ENCODE results near the gene BID. TPM values are rescaled to one million over a fixed set of nuclear protein-coding genes. Genes with fewer than 3 reads are reported as not detected.
A peak's percentile ranks its signal among the peaks of the same experiment; 100 is the strongest.

BID gene
- total and polyA plus RNA-seq, 2 of the 4 experiments (the other 2 are of a cell fraction), result 69.5 to 240 TPM

GRCh38 chr22:17726006-17726927 is 48.0 kb downstream of the BID start:
- peak overlapping the region; percentile 36 for H3K9ac ChIP-seq (ENCODE audit: low read depth, low read length)
- 95% methylated on average over 7 of the region's 13 CpGs; no CpG with 5 or more reads in 1 of the 2 experiments for WGBS, 2 experiments (ENCODE audit: extremely low coverage in 2 of 2, insufficient read length in 1 of 2)
- DNase-seq, result peak; percentile 72
- no peak for TF ChIP-seq RCOR1 (IDR thresholded peaks at IDR 0.05; ENCODE audit: insufficient replicate concordance, low read length)
- no peak for TF ChIP-seq CHD1 (IDR thresholded peaks at IDR 0.05; ENCODE audit: low read depth, low read length)
- TF ChIP-seq CTCF (conservative IDR thresholded peaks at IDR 0.05; ENCODE audit: low read depth, low read length), result no peak
- TF ChIP-seq SMC3 (IDR thresholded peaks at IDR 0.05; ENCODE audit: low read depth, low read length), result no peak
- TF ChIP-seq FOS (IDR thresholded peaks at IDR 0.05; ENCODE audit: low read depth, low read length), result no peak
- TF ChIP-seq RFX5 (IDR thresholded peaks at IDR 0.05; ENCODE audit: low read depth, low read length), result no peak
- no peak for TF ChIP-seq MAFK (IDR thresholded peaks at IDR 0.05; ENCODE audit: low read depth, low read length)
- no peak for TF ChIP-seq MXI1 (IDR thresholded peaks at IDR 0.05; ENCODE audit: borderline replicate concordance, low read depth, low read length)
- no peak for TF ChIP-seq CEBPB (IDR thresholded peaks at IDR 0.05; ENCODE audit: low read depth, low read length)
- no peak; the same call in 1 of the 2 replicates for TF ChIP-seq RAD21 (IDR thresholded peaks at IDR 0.05; ENCODE audit: low read length)
- no peak for TF ChIP-seq MAZ (IDR thresholded peaks at IDR 0.05; ENCODE audit: borderline replicate concordance, low read depth, low read length)
- no peak for TF ChIP-seq USF2 (IDR thresholded peaks at IDR 0.05; ENCODE audit: low read depth, low read length)
- no peak for TF ChIP-seq POLR2A (IDR thresholded peaks at IDR 0.05; ENCODE audit: low read depth, low read length)
- no peak for TF ChIP-seq NFE2L2 (IDR thresholded peaks at IDR 0.05; ENCODE audit: low read depth, low read length)

More at GRCh38 chr22:17726006-17726927, 48.0 kb downstream of the BID start:
- peaks cover 22 to 50% of the 10 kb centered on the region in 2 experiments for H3K79me1 ChIP-seq (ENCODE audit: low read depth in 1 of 2, low read length in 2 of 2)
- H4K8ac ChIP-seq (ENCODE audit: low read depth in 2 of 2, low read length in 2 of 2), result peak overlapping the region; percentile 6 to 73
- intact Hi-C loops (cut with micrococcal nuclease), result loop anchor here (2.0 kb wide), 1 partner anchor 87 kb away; the partner anchor contains the start of gene BCL2L13
- peak overlapping the region; percentile 93 for H2AK5ac ChIP-seq (ENCODE audit: low read depth, low read length)
- peak overlapping the region; percentile 83 for H2BK20ac ChIP-seq (ENCODE audit: low read depth, low read length)
- peak overlapping the region; percentile 93 for H3K14ac ChIP-seq (replicated peaks; ENCODE audit: low read depth, low read length)
- ChIA-PET POLR2A (ENCODE audit: unreplicated experiment) (no interaction called here), CTCF (interaction anchor here (0.6 to 1.5 kb wide), 2 partner anchors 120 to 168 kb away, joined by 4 to 8 read pairs; no protein-coding TSS in a partner anchor)
- no TSS peak for BruUV-seq (replicated peaks)
- peak overlapping the region; percentile 22 for H2AK9ac ChIP-seq (replicated peaks; ENCODE audit: low read depth, low read length, poor library complexity)
- dilution Hi-C loops (cut with HindIII; ENCODE audit: low sequenced_read_pairs, unreplicated experiment), result no loop called here
- H3K36me3 ChIP-seq (ENCODE audit: control insufficient read depth, insufficient read depth, low read length), result peaks cover 26% of the 10 kb centered on the region
- peak overlapping the region; percentile 96 for H2BK120ac ChIP-seq (ENCODE audit: low read depth, low read length)
- no peaks in the 10 kb centered on the region for H3K27me3 ChIP-seq (ENCODE audit: control insufficient read depth, insufficient read depth, low read length)
- H3K56ac ChIP-seq (ENCODE audit: extremely low read depth, insufficient read depth, low read length), result peak overlapping the region; percentile 88
- H2AFZ ChIP-seq (replicated peaks; ENCODE audit: low read length, poor library complexity), result peak overlapping the region; percentile 59
- peak overlapping the region; percentile 95 for H3K27ac ChIP-seq (ENCODE audit: insufficient read depth, low read length)
- H3K4me3 ChIP-seq (ENCODE audit: insufficient read depth, low read depth, low read length), result no peak overlapping the region
- peak overlapping the region; percentile 95 for H3K4ac ChIP-seq (ENCODE audit: low read depth, low read length)
- peak overlapping the region; percentile 91 for H4K91ac ChIP-seq (ENCODE audit: insufficient read depth, low read depth, low read length)
- peak overlapping the region; percentile 82 for H4K5ac ChIP-seq (ENCODE audit: low read depth, low read length)
- peak overlapping the region; percentile 68; the same call in 2 of the 3 replicates for H2BK15ac ChIP-seq (ENCODE audit: low read depth, low read length)
- H3K9me1 ChIP-seq (ENCODE audit: insufficient read depth, low read length), result peaks cover 32% of the 10 kb centered on the region
- peak overlapping the region; percentile 99 for H3K18ac ChIP-seq (ENCODE audit: low read depth, low read length)
- H3K4me2 ChIP-seq (ENCODE audit: low read depth, low read length), result peak overlapping the region; percentile 93
- ATAC-seq (ENCODE audit: low read depth), result peak; percentile 86
- peak overlapping the region; percentile 99 for H2BK5ac ChIP-seq (ENCODE audit: low read depth, low read length, poor library complexity, severe bottlenecking)
- H3K4me1 ChIP-seq (ENCODE audit: control insufficient read depth, insufficient read depth, low read length), result peaks cover 29% of the 10 kb centered on the region
- H3K9me3 ChIP-seq (ENCODE audit: control insufficient read depth, insufficient read depth, low read length), result no peaks in the 10 kb centered on the region
- H3K23ac ChIP-seq (ENCODE audit: low read depth, low read length), result peak overlapping the region; percentile 87
- peaks cover 5% of the 10 kb centered on the region for H4K20me1 ChIP-seq (ENCODE audit: insufficient read depth, low read length)
- in situ Hi-C loops (cut with MboI; ENCODE audit: low sequenced_read_pairs), result loop anchor here (10.0 kb wide), 1 partner anchor 161 kb away; the partner anchor contains the start of gene SLC25A18
